Fibroblast of lung (primary cell): ENCODE measurements around the gene BLOC1S1. TPM values are rescaled to one million over a fixed set of nuclear protein-coding genes. Genes with fewer than 3 reads are reported as not detected.

Experiments used
- DNase-seq, 2 donors: peaks; one replicate each; pipeline versions ENCODE4 v3.0.0 to v3.0.0-alpha.2; 2010; ENCODE audit warnings: low read depth in 2 of 2
- H2AFZ ChIP-seq: 2 replicates; pipeline ENCODE4 v1.5.1; 2012; ENCODE audit warnings: low read length, control low read depth, inconsistent platforms
- H3K27ac ChIP-seq: 2 replicates; pipeline ENCODE4 v1.5.1; 2011; ENCODE audit warnings: low read length, control low read depth; ENCODE audit not compliant: insufficient read depth
- H3K27me3 ChIP-seq: 2 replicates; pipeline ENCODE4 v1.5.1; 2011; ENCODE audit warnings: mild to moderate bottlenecking, low read length; ENCODE audit not compliant: control insufficient read depth, insufficient read depth
- H3K36me3 ChIP-seq: 2 replicates; pipeline ENCODE4 v1.5.1; 2011; ENCODE audit warnings: low read length; ENCODE audit not compliant: control insufficient read depth, insufficient read depth
- H3K4me1 ChIP-seq: 2 replicates; pipeline ENCODE4 v1.5.1; 2011; ENCODE audit warnings: low read length; ENCODE audit not compliant: control insufficient read depth, insufficient read depth; ENCODE audit errors: extremely low read depth
- H3K4me2 ChIP-seq: 2 replicates; pipeline ENCODE4 v1.5.1; 2011; ENCODE audit warnings: low read length, control low read depth; ENCODE audit not compliant: insufficient read depth; ENCODE audit errors: extremely low read depth
- H3K4me3 ChIP-seq, 4 experiments: fragments of 200-600 bp in 1 of 4; sonication (generic) in 1 of 4; replicated peaks in 1 of 4; 2 replicates each; pipeline ENCODE4 v1.5.1; 2011 to 2016; ENCODE audit warnings: low read length in 4 of 4, low read depth in 3 of 4, mild to moderate bottlenecking in 3 of 4, control low read depth in 2 of 4, inconsistent platforms in 1 of 4, mixed read lengths in 1 of 4; ENCODE audit not compliant: insufficient read depth in 1 of 4; ENCODE audit errors: control extremely low read depth in 1 of 4
- H3K79me2 ChIP-seq: 2 replicates; pipeline ENCODE4 v1.5.1; 2012; ENCODE audit warnings: mild to moderate bottlenecking, low read length, inconsistent platforms; ENCODE audit not compliant: control insufficient read depth, insufficient read depth
- H3K9ac ChIP-seq: 2 replicates; pipeline ENCODE4 v1.5.1; 2011; ENCODE audit warnings: mild to moderate bottlenecking, low read length, control low read depth; ENCODE audit not compliant: insufficient read depth
- H3K9me3 ChIP-seq: 2 replicates; pipeline ENCODE4 v1.5.1; 2012; ENCODE audit warnings: low read depth, low read length; ENCODE audit not compliant: control insufficient read depth, insufficient read depth
- H4K20me1 ChIP-seq: 2 replicates; pipeline ENCODE4 v1.5.1; 2011; ENCODE audit warnings: low read length; ENCODE audit not compliant: control insufficient read depth, insufficient read depth; ENCODE audit errors: extremely low read depth
- EZH2 ChIP-seq: IDR thresholded peaks from 2 replicates; pipeline ENCODE4 v1.5.1; 2012; ENCODE audit warnings: low read length, control low read depth, mild to moderate bottlenecking; ENCODE audit errors: missing control alignments
- polyA plus RNA-seq, 2 donors: library from polyadenylated mRNA; depleted of rRNA in 1 of 2; stranded (reverse) in 1 of 2; unstranded in 1 of 2; fragments of >200 nt; gene quantifications; 2 replicates each; pipeline ENCODE4 v1.2.1, GENCODE V29; 2011 to 2012; ENCODE audit warnings: missing spikeins in 1 of 2
- total RNA-seq: library from RNA; depleted of rRNA; stranded (reverse); fragments of >200 nt; gene quantifications from 2 replicates; pipeline ENCODE4 v1.2.1, GENCODE V29; 2014
- TF ChIP-seq, protein P1 (sequence below), 2 donors: IDR thresholded peaks in 1 of 2; conservative IDR thresholded peaks in 1 of 2; 1 replicate in 1 of 2; 2 replicates in 1 of 2; pipeline ENCODE4 v1.5.1; 2011 to 2012; ENCODE audit warnings: low read length in 2 of 2, control low read depth in 1 of 2, inconsistent platforms in 1 of 2, low read depth in 1 of 2, mild to moderate bottlenecking in 1 of 2

The BLOC1S1 gene
- total and polyA plus RNA-seq, 2 donors (not counting 1 experiment from before 2014, with no cell fraction given) = 103 to 163 TPM

DNA sequence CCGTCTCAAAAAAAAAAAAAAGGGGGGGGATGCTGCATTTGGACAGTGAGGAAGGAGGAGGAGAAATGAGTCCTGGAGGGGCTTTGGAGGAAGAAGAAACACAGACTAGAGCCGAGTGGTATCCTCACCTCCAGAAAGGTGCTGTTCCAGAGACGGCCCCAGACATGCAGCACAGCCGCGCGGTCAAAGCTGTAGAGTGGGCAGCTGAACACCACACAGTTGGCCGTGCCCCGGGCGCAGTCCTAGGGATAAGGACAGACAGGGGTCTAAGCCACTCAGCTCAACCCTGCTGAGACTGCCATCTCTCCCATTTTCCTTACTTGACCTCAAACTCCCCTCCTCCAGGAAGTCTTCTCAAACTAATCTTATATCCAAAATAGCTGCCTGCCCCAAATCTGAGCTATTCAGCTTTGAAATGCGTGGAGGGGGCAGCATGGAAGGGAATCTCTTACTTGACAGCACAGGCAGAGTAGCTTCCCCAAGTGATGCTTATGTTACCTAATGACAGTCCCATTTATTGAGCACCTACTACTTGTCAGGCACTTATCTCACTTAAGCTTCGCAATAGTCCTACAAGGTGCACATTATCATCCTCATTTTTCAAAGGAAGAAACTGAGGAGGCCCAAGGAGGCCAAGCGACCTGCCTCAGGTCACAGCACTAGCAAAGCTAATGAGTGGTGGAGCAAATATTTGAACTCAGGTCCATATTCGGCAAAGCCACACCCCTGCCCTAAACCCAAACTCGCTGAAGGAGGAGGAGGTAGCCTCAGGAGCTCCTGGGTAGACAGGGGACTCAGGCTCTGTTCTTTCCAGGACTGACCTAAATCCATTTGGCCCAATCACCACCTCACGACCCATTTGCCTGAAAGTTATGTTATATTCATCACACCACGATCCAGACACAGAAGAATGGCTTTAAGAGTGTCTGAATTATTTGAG is 26.9 kb upstream of the BLOC1S1 start:
- H3K27me3 ChIP-seq = no peaks in the 10 kb centered on the region
- H3K4me2 ChIP-seq = no peak overlapping the region
- no peaks in the 10 kb centered on the region for H4K20me1 ChIP-seq
- TF ChIP-seq EZH2 = no peak
- TF ChIP-seq, protein P1, sequence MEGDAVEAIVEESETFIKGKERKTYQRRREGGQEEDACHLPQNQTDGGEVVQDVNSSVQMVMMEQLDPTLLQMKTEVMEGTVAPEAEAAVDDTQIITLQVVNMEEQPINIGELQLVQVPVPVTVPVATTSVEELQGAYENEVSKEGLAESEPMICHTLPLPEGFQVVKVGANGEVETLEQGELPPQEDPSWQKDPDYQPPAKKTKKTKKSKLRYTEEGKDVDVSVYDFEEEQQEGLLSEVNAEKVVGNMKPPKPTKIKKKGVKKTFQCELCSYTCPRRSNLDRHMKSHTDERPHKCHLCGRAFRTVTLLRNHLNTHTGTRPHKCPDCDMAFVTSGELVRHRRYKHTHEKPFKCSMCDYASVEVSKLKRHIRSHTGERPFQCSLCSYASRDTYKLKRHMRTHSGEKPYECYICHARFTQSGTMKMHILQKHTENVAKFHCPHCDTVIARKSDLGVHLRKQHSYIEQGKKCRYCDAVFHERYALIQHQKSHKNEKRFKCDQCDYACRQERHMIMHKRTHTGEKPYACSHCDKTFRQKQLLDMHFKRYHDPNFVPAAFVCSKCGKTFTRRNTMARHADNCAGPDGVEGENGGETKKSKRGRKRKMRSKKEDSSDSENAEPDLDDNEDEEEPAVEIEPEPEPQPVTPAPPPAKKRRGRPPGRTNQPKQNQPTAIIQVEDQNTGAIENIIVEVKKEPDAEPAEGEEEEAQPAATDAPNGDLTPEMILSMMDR (conservative IDR thresholded peaks at IDR 0.05 in 1 of 2, IDR thresholded peaks at IDR 0.05 in 1 of 2; ENCODE audit: low read depth in 1 of 2, low read length in 2 of 2) = no peak
- no peak overlapping the region for H3K27ac ChIP-seq
- no peak overlapping the region for H3K4me3 ChIP-seq
- H3K9ac ChIP-seq = no peak overlapping the region
- no peak for DNase-seq
- H3K4me1 ChIP-seq = no peaks in the 10 kb centered on the region
- H3K9me3 ChIP-seq = no peaks in the 10 kb centered on the region
- peaks cover 7% of the 10 kb centered on the region for H3K36me3 ChIP-seq
- H3K79me2 ChIP-seq = no peaks in the 10 kb centered on the region
- no peak overlapping the region for H2AFZ ChIP-seq

- Histone ChIP-seq H3K27ac (no peak overlapping the region), H3K9ac (no peak overlapping the region), H3K4me2 (no peak overlapping the region), H3K27me3 (no peaks in the 10 kb centered on the region), H2AFZ (no peak overlapping the region), H3K4me1 (no peaks in the 10 kb centered on the region), H3K36me3 (peaks cover 16% of the 10 kb centered on the region), H3K4me3 (no peak overlapping the region), H3K79me2 (no peaks in the 10 kb centered on the region), H4K20me1 (no peaks in the 10 kb centered on the region), H3K9me3 (no peaks in the 10 kb centered on the region)
- DNase-seq = no peak
- TF ChIP-seq, protein P1 (conservative IDR thresholded peaks at IDR 0.05 in 1 of 2, IDR thresholded peaks at IDR 0.05 in 1 of 2; ENCODE audit: low read depth in 1 of 2, low read length in 2 of 2) = no peak
- no peak for TF ChIP-seq EZH2
These were observed 23.1 kb upstream of the BLOC1S1 start for GRCh38 chr12:55692631-55693322.

DNA sequence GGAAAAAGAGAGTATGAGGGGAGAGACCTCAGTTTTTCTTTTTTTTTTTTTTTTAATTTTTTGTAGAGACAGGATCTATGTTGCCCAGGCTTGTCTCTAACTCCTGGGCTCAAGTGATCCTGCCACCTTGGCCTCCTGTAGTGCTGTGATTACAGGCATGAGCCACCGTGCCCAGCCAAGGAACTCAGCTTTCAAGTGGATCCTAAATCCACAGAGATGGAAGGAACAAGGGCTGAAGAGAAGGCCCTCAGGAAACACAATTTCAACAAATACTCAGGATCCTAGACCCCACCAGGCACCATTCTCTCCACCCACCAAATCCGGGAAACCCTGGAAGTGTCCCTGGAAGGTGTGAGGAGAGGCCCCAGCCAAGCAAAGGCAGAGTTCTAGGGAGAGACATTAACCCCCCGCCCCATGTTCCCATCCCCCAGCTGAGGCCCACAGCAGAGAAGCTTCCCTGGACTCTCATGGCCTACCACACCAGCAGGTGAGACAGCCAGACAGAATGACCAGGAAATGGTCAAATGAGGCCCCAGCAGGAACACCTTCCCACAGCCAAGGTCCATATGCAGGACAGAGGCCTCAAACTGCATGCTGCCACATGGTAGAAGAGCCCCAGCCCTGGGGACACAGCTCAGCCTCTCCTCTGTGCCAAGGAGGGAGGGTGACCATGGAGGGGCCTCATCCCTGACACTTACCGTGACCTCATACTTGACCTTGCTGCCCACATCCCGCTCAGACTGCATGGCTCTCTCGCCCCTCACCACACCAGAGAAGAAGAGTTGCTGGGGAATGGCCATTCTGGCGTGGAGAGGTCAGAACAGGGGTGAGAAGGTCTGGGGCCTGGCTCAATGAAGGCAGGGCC is 22.3 kb upstream of the BLOC1S1 start:
- TF ChIP-seq, protein P1 (conservative IDR thresholded peaks at IDR 0.05 in 1 of 2, IDR thresholded peaks at IDR 0.05 in 1 of 2; ENCODE audit: low read depth in 1 of 2, low read length in 2 of 2) = no peak
- TF ChIP-seq EZH2 = no peak
- Histone ChIP-seq H3K27me3 (no peaks in the 10 kb centered on the region), H2AFZ (no peak overlapping the region), H3K9ac (no peak overlapping the region), H3K4me1 (no peaks in the 10 kb centered on the region), H3K36me3 (peaks cover 15% of the 10 kb centered on the region), H3K4me3 (no peak overlapping the region), H4K20me1 (no peaks in the 10 kb centered on the region), H3K9me3 (no peaks in the 10 kb centered on the region), H3K4me2 (no peak overlapping the region), H3K27ac (no peak overlapping the region), H3K79me2 (no peaks in the 10 kb centered on the region)
- no peak for DNase-seq
